Trophoblast cell (in vitro differentiated cells and primary cell): ENCODE data around the gene ARMC6.

Experiments used
- DNase-seq, 2 donors: peaks; one replicate each; pipeline ENCODE4 v3.0.0-alpha.2; 2016
- H2AFZ ChIP-seq: 2 replicates; pipeline ENCODE4 v1.6.1; 2013; ENCODE audit warnings: low read length, moderate library complexity, mild to moderate bottlenecking; ENCODE audit not compliant: insufficient read depth, poor library complexity
- H2AK5ac ChIP-seq: 2 replicates; pipeline ENCODE4 v1.6.1; 2013; ENCODE audit warnings: mild to moderate bottlenecking, low read length
- H2BK120ac ChIP-seq: 2 replicates; pipeline ENCODE4 v1.6.1; 2013; ENCODE audit warnings: low read length, mild to moderate bottlenecking, moderate library complexity; ENCODE audit not compliant: insufficient read depth, poor library complexity
- H2BK12ac ChIP-seq: 2 replicates; pipeline ENCODE4 v1.6.1; 2013; ENCODE audit warnings: mild to moderate bottlenecking, low read length, moderate library complexity
- H2BK5ac ChIP-seq: 2 replicates; pipeline ENCODE4 v1.6.1; 2013; ENCODE audit warnings: low read length, low read depth, moderate library complexity, mild to moderate bottlenecking; ENCODE audit not compliant: poor library complexity
- H3K14ac ChIP-seq: 2 replicates; pipeline ENCODE4 v1.6.1; 2013; ENCODE audit warnings: mild to moderate bottlenecking, low read length
- H3K18ac ChIP-seq: 2 replicates; pipeline ENCODE4 v1.6.1; 2013; ENCODE audit warnings: mild to moderate bottlenecking, low read length
- H3K23ac ChIP-seq: 2 replicates; pipeline ENCODE4 v1.6.1; 2013; ENCODE audit warnings: low read length
- H3K27ac ChIP-seq: 2 replicates; pipeline ENCODE4 v1.5.1; 2013; ENCODE audit warnings: low read depth, mild to moderate bottlenecking, inconsistent platforms, low read length, moderate library complexity
- H3K27me3 ChIP-seq: 2 replicates; pipeline ENCODE4 v1.6.1; 2013; ENCODE audit warnings: inconsistent platforms, mild to moderate bottlenecking, low read length, moderate library complexity; ENCODE audit not compliant: insufficient read depth
- H3K36me3 ChIP-seq, 2 experiments: 1 replicate in 1 of 2; 2 replicates in 1 of 2; pipeline ENCODE4 v1.6.1; 2013; ENCODE audit warnings: low read length in 2 of 2, mild to moderate bottlenecking in 2 of 2, moderate library complexity in 1 of 2; ENCODE audit not compliant: insufficient read depth in 2 of 2, control insufficient read depth in 1 of 2
- H3K4ac ChIP-seq: 2 replicates; pipeline ENCODE4 v1.6.1; 2013; ENCODE audit warnings: low read depth, mild to moderate bottlenecking, low read length, moderate library complexity
- H3K4me1 ChIP-seq, 2 experiments: 1 replicate in 1 of 2; 2 replicates in 1 of 2; pipeline ENCODE4 v1.6.1; 2013; ENCODE audit warnings: low read length in 2 of 2, mild to moderate bottlenecking in 2 of 2, moderate library complexity in 1 of 2; ENCODE audit not compliant: insufficient read depth in 2 of 2, control insufficient read depth in 1 of 2
- H3K4me2 ChIP-seq: 2 replicates; pipeline ENCODE4 v1.6.1; 2013; ENCODE audit warnings: inconsistent platforms, mild to moderate bottlenecking, low read length, moderate library complexity
- H3K4me3 ChIP-seq: 2 replicates; pipeline ENCODE4 v1.5.1; 2013; ENCODE audit warnings: mild to moderate bottlenecking, low read depth, low read length, inconsistent platforms
- H3K79me1 ChIP-seq: one replicate; pipeline ENCODE4 v1.6.1; 2013; ENCODE audit warnings: low read length
- H3K79me2 ChIP-seq: 2 replicates; pipeline ENCODE4 v1.6.1; 2013; ENCODE audit warnings: low read length, mild to moderate bottlenecking; ENCODE audit not compliant: control insufficient read depth, insufficient read depth, poor library complexity
- H3K9ac ChIP-seq: 2 replicates; pipeline ENCODE4 v1.6.1; 2013; ENCODE audit warnings: mild to moderate bottlenecking, low read length
- H3K9me3 ChIP-seq: 2 replicates; pipeline ENCODE4 v1.6.1; 2013; ENCODE audit warnings: low read depth, mild to moderate bottlenecking, control low read depth, inconsistent platforms, low read length; ENCODE audit not compliant: insufficient read depth
- H4K12ac ChIP-seq: 2 replicates; pipeline ENCODE4 v1.6.1; 2013; ENCODE audit warnings: low read depth, mild to moderate bottlenecking, low read length, moderate library complexity
- H4K8ac ChIP-seq: 2 replicates; pipeline ENCODE4 v1.6.1; 2013; ENCODE audit warnings: low read depth, mild to moderate bottlenecking, low read length, moderate library complexity
- H4K91ac ChIP-seq: one replicate; pipeline ENCODE4 v1.6.1; 2013; ENCODE audit warnings: low read depth, mild to moderate bottlenecking, low read length, moderate library complexity
- WGBS: extraction: QIAGEN DNeasy Blood & Tissue Kit; methylation state at CpG from one replicate; pipeline ENCODE4 v1.1.7; 2013; ENCODE audit warnings: missing lambda C conversion rate; ENCODE audit not compliant: insufficient read length, insufficient coverage; ENCODE audit errors: extremely low coverage; 5-methylcytosine and 5-hydroxymethylcytosine counted together

Gene ARMC6

GRCh38 chr19:19026299-19026971 lies 7.0 kb upstream of the ARMC6 start:
- H3K14ac ChIP-seq: no peak overlapping the region
- no peak for DNase-seq
- no peaks in the 10 kb centered on the region for H3K27me3 ChIP-seq
- no peak overlapping the region for H3K9ac ChIP-seq
- no peak overlapping the region for H3K4ac ChIP-seq
- no peaks in the 10 kb centered on the region for H3K79me2 ChIP-seq
- H3K27ac ChIP-seq: no peak overlapping the region
- H3K79me1 ChIP-seq: no peaks in the 10 kb centered on the region
- H3K4me2 ChIP-seq: no peak overlapping the region
- H3K4me1 ChIP-seq: no peaks in the 10 kb centered on the region
- no peak overlapping the region for H4K8ac ChIP-seq
- no peaks in the 10 kb centered on the region for H3K9me3 ChIP-seq
- WGBS: no CpG with 5 or more reads among the region's 10 CpGs
- no peak overlapping the region for H4K91ac ChIP-seq
- H2BK5ac ChIP-seq: no peak overlapping the region
- H2BK12ac ChIP-seq: no peak overlapping the region
- H3K23ac ChIP-seq: no peak overlapping the region
- H2BK120ac ChIP-seq: no peak overlapping the region
- H3K18ac ChIP-seq: no peak overlapping the region
- peaks cover 50 to 75% of the 10 kb centered on the region in 2 experiments for H3K36me3 ChIP-seq
- no peak overlapping the region for H2AFZ ChIP-seq
- H3K4me3 ChIP-seq: no peak overlapping the region
- no peak overlapping the region for H4K12ac ChIP-seq
- no peak overlapping the region for H2AK5ac ChIP-seq

- Histone ChIP-seq H3K4me2 (no peak overlapping the region), H4K8ac (no peak overlapping the region), H3K9ac (no peak overlapping the region), H3K4ac (no peak overlapping the region), H4K91ac (no peak overlapping the region), H2BK120ac (no peak overlapping the region), H3K14ac (no peak overlapping the region), H2BK5ac (no peak overlapping the region), H3K27ac (no peak overlapping the region), H3K79me2 (no peaks in the 10 kb centered on the region), H3K4me1 (no peaks in the 10 kb centered on the region), H2BK12ac (no peak overlapping the region), H3K9me3 (no peaks in the 10 kb centered on the region), H3K79me1 (no peaks in the 10 kb centered on the region), H3K23ac (no peak overlapping the region), H4K12ac (no peak overlapping the region), H3K36me3 (peaks cover 50 to 75% of the 10 kb centered on the region in 2 experiments), H3K4me3 (no peak overlapping the region), H3K18ac (no peak overlapping the region), H3K27me3 (no peaks in the 10 kb centered on the region), H2AK5ac (no peak overlapping the region), H2AFZ (no peak overlapping the region)
- DNase-seq: no peak
- no CpG with 5 or more reads among the region's 4 CpGs for WGBS
Measured at GRCh38 chr19:19027228-19027627, 6.2 kb upstream of the ARMC6 start.

GRCh38 chr19:19028526-19028925 lies 4.9 kb upstream of the ARMC6 start:
- Histone ChIP-seq H3K36me3 (peaks cover 43 to 62% of the 10 kb centered on the region in 2 experiments), H4K12ac (no peak overlapping the region), H3K79me2 (peaks cover 5% of the 10 kb centered on the region), H3K18ac (no peak overlapping the region), H4K8ac (no peak overlapping the region), H3K9me3 (no peaks in the 10 kb centered on the region), H3K4me3 (no peak overlapping the region), H3K14ac (no peak overlapping the region), H3K4me2 (no peak overlapping the region), H3K9ac (no peak overlapping the region), H3K23ac (no peak overlapping the region), H3K4me1 (no peaks in the 10 kb centered on the region), H3K27me3 (no peaks in the 10 kb centered on the region), H2AK5ac (no peak overlapping the region), H4K91ac (no peak overlapping the region), H3K27ac (no peak overlapping the region), H2BK5ac (no peak overlapping the region), H2BK120ac (no peak overlapping the region), H2AFZ (no peak overlapping the region), H3K79me1 (peaks cover 6% of the 10 kb centered on the region), H3K4ac (no peak overlapping the region), H2BK12ac (no peak overlapping the region)
- WGBS: no CpG with 5 or more reads among the region's 9 CpGs
- no peak for DNase-seq

GRCh38 chr19:19031891-19032290 lies 1.5 kb upstream of the ARMC6 start:
- Histone ChIP-seq H3K9ac (no peak overlapping the region), H3K27me3 (no peaks in the 10 kb centered on the region), H4K12ac (no peak overlapping the region), H3K79me1 (peaks cover 9% of the 10 kb centered on the region), H4K91ac (no peak overlapping the region), H2BK5ac (no peak overlapping the region), H2AK5ac (no peak overlapping the region), H3K79me2 (peaks cover 8% of the 10 kb centered on the region), H2AFZ (no peak overlapping the region), H4K8ac (no peak overlapping the region), H2BK12ac (no peak overlapping the region), H3K23ac (no peak overlapping the region), H3K36me3 (peaks cover 22 to 36% of the 10 kb centered on the region in 2 experiments), H3K14ac (no peak overlapping the region), H3K4ac (no peak overlapping the region), H3K4me2 (peak overlapping the region; percentile 96), H3K18ac (no peak overlapping the region), H3K4me3 (no peak overlapping the region), H2BK120ac (no peak overlapping the region), H3K4me1 (peaks cover 4 to 5% of the 10 kb centered on the region in 2 experiments), H3K27ac (no peak overlapping the region), H3K9me3 (no peaks in the 10 kb centered on the region)
- WGBS: no CpG with 5 or more reads among the region's 5 CpGs
- no peak for DNase-seq
